Esophagus (tissue), 2 donors: ENCODE measurements around the gene NSMF. TPM values are rescaled to one million over a fixed set of nuclear protein-coding genes. Genes with fewer than 3 reads are reported as not detected.

Experiments
- H3K27ac ChIP-seq, 2 donors: one replicate each; pipeline ENCODE4 v1.5.1; 2013; ENCODE audit warnings: low read depth in 2 of 2, mild to moderate bottlenecking in 2 of 2, inconsistent platforms in 1 of 2, low read length in 1 of 2, moderate library complexity in 1 of 2
- H3K27me3 ChIP-seq, 2 donors: one replicate each; pipeline ENCODE4 v1.6.1; 2013; ENCODE audit warnings: low read length in 2 of 2, control low read depth in 1 of 2, mild to moderate bottlenecking in 1 of 2; ENCODE audit not compliant: insufficient read depth in 2 of 2, control insufficient read depth in 1 of 2
- H3K36me3 ChIP-seq, 2 donors: one replicate each; pipeline ENCODE4 v1.6.1; 2013; ENCODE audit warnings: low read length in 1 of 2; ENCODE audit not compliant: control insufficient read depth in 2 of 2, insufficient read depth in 2 of 2
- H3K4me1 ChIP-seq, 2 donors: one replicate each; pipeline ENCODE4 v1.6.1; 2013; ENCODE audit warnings: low read length in 1 of 2; ENCODE audit not compliant: control insufficient read depth in 2 of 2, insufficient read depth in 2 of 2
- H3K4me3 ChIP-seq, 2 donors: one replicate each; pipeline ENCODE4 v1.5.1; 2013; ENCODE audit warnings: low read length in 2 of 2, mild to moderate bottlenecking in 2 of 2, low read depth in 1 of 2, moderate library complexity in 1 of 2
- H3K9me3 ChIP-seq, 2 donors: one replicate each; pipeline ENCODE4 v1.6.1; 2013; ENCODE audit warnings: mild to moderate bottlenecking in 2 of 2, low read depth in 1 of 2, low read length in 1 of 2, moderate library complexity in 1 of 2; ENCODE audit not compliant: control insufficient read depth in 2 of 2, insufficient read depth in 1 of 2
- WGBS, 2 donors: extraction: QIAGEN DNeasy Blood & Tissue Kit; methylation state at CpG; one replicate each; pipeline ENCODE4 v1.1.7; 2013; 5-methylcytosine and 5-hydroxymethylcytosine counted together
- polyA plus RNA-seq, 2 donors: library from polyadenylated mRNA; stranded (reverse); fragments of 200-250 nt; gene quantifications; one replicate each; pipeline ENCODE4 v1.2.3, GENCODE V29; 2013
- donor health status: healthy with polysubstance abuse.
- donor health status: Bipolar disorder and iron deficiency.

NSMF gene
- polyA plus RNA-seq, 2 donors, result 20.7 to 26.1 TPM

DNA sequence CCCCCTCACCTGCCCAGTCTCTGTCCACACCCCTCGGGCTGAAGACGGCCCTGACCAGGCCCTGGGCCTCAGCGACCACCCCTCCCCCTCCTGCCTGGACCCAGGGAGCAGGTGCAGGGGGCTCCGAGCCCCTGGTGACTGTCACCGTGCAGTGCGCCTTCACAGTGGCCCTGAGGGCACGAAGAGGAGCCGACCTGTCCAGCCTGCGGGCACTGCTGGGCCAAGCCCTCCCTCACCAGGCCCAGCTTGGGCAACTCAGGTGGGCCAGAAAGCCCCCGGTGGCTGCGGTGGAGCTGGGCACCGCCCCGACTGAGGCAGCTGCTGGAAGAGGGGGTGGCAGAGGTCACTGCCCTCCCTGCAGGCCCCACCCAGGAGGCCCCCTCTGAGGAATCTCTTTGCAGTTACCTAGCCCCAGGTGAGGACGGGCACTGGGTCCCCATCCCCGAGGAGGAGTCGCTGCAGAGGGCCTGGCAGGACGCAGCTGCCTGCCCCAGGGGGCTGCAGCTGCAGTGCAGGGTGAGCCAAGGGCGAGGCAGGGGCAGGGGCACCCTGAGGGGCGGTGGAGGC lies 25.7 kb downstream of the NSMF start:
- Histone ChIP-seq H3K36me3 (no peaks in the 10 kb centered on the region), H3K4me3 (no peak overlapping the region), H3K27me3 (peaks cover 0 to 3% of the 10 kb centered on the region in 2 donors), H3K9me3 (no peaks in the 10 kb centered on the region), H3K4me1 (peaks cover 0 to 3% of the 10 kb centered on the region in 2 donors), H3K27ac (no peak overlapping the region)
- 72 to 83% methylated on average over 16 to 19 of the region's 19 CpGs for WGBS, 2 donors

DNA sequence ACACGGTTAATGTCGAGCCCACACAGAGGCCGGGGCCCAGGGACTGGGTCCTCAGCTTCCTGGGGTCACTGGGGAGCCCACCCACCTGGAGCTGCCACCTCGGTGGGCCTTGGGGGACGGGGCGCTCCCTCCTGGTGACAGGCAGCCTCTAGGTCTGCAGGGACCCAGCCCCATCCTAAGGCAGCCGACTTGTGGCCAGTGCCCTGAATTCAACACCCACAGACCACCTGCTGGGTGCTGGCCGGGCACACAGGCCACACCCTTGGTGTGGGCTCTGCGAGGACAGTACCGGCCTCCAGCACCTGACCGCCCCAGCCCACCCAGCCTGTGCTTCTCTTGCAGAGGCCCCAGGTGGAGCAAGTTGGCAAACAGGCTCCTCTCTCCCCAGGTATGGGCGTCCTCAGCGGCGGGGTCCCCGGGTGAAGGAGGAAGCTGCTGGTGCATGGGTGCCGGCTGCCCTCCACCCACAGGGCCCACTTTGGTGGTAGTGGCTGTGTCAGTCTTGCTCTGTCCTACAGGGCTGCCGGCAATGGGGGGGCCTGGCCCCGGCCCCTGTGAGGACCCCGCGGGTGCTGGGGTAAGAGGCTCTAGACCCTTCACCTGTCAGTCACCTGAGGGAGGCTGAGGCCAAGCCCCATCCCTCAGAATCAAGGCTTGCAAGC lies 26.3 kb downstream of the NSMF start:
- peaks cover 0 to 3% of the 10 kb centered on the region in 2 donors for H3K27me3 ChIP-seq
- H3K36me3 ChIP-seq, result peaks cover 0 to 3% of the 10 kb centered on the region in 2 donors
- H3K4me3 ChIP-seq, result no peak overlapping the region
- peaks cover 0 to 1% of the 10 kb centered on the region in 2 donors for H3K4me1 ChIP-seq
- no peak overlapping the region for H3K27ac ChIP-seq
- H3K9me3 ChIP-seq, result no peaks in the 10 kb centered on the region
- 88 to 90% methylated on average over 18 to 20 of the region's 20 CpGs for WGBS, 2 donors

DNA sequence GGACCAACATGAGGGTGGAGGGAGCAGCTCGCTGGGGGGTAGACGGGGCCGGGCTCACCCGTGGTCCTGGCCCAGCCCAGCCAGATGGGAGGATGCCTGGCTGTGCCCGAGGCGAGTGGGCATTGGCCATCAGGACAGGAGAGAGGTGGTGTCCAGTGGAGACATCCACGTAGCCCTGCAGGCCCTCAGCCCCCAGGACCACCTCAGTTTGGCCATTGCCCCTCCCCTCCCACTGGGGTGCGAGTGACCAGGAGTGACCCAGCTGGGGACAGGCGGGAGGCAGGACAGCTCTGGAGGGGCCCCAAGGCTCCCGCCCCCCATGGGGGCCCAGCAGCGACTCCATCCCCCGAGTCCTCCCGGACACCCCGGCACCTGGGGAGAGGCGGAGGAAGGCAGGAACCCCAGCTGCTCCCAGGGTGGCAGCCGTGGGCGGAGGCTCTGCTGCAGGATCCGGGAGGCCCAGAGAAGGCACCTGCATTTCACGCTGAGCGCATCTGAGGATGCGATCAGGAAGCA lies 27.7 kb downstream of the NSMF start:
- WGBS, 2 donors, result 81 to 85% methylated on average over 18 to 21 of the region's 21 CpGs
- Histone ChIP-seq H3K4me3 (no peak overlapping the region), H3K36me3 (peaks cover 0 to 3% of the 10 kb centered on the region in 2 donors), H3K4me1 (no peaks in the 10 kb centered on the region), H3K27me3 (no peaks in the 10 kb centered on the region), H3K27ac (no peak overlapping the region), H3K9me3 (no peaks in the 10 kb centered on the region)

DNA sequence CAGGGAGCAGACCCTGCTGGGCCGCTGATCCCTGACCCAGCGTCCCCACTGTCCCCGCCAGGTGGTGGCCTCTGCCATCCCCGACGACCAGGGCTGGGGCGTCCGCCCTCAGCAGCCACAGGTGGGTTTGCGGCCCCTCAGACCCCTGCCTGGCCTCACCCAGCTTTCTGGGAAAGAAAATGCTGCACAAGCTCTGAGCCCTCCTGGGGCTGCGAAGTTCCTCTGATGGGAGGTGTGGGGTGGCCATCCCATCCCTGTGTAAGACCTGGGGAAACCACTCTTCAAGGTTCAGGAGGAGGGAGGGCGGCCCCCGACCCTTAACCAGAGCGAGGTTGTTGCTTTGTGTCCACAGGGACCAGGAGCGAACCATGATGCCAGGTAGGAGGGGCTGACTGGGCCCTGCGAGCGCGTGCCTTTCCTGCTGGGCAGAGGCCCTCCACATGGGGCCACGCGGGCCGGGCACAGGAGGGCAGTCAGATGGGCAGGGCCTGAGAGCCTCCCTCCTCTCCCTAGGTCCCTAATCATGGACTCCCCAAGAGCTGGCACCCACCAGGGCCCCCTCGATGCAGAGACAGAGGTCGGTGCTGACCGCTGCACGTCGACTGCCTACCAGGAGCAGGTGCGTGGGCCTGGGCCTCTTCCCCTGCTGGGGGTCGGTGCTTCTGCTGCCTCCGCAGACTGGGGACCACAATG lies 28.3 kb downstream of the NSMF start:
- Histone ChIP-seq H3K4me3 (no peak overlapping the region), H3K27ac (no peak overlapping the region), H3K4me1 (no peaks in the 10 kb centered on the region), H3K27me3 (no peaks in the 10 kb centered on the region), H3K9me3 (no peaks in the 10 kb centered on the region), H3K36me3 (peaks cover 0 to 3% of the 10 kb centered on the region in 2 donors)
- WGBS, 2 donors, result 82% methylated on average over 27 of the region's 27 CpGs

DNA sequence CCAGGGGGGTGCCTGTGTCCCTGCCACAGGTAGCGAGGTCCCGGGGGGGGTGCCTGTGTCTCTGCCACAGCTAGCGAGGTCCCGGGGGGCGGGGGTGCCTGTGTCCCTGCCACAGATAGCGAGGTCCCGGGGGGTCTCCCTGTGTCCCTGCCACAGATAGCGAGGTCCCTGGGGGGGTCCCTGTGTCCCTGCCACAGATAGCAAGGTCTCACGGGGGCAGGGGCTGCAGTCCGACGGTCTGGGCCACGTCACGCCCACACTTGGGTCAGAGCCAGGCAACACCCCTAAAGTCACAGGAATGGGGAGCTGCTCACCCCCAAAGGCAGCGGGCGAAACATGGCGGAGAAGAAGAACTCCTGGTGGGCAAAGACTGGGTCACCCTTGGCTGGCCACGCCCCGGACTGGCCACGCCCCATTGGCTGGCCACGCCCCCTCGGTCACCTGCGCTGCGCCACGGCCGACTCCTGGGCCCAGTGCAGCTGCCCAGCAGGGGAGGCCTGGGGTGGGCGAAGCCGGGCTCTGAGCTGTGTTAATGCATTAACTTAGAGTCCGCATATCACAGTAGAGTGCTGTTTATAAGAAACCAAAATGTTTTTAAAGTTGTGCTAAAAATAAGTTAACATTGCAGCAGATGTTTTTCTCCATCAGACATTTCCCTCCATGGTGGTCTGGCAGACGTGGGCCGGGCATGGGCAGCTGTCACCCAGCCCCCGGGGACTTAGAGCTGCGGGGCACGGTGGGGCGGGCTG lies 29.0 kb downstream of the NSMF start:
- Histone ChIP-seq H3K4me1 (no peaks in the 10 kb centered on the region), H3K36me3 (peaks cover 0 to 3% of the 10 kb centered on the region in 2 donors), H3K27me3 (no peaks in the 10 kb centered on the region), H3K4me3 (no peak overlapping the region), H3K27ac (no peak overlapping the region), H3K9me3 (no peaks in the 10 kb centered on the region)
- WGBS, 2 donors, result 57% methylated on average over 28 to 34 of the region's 34 CpGs

DNA sequence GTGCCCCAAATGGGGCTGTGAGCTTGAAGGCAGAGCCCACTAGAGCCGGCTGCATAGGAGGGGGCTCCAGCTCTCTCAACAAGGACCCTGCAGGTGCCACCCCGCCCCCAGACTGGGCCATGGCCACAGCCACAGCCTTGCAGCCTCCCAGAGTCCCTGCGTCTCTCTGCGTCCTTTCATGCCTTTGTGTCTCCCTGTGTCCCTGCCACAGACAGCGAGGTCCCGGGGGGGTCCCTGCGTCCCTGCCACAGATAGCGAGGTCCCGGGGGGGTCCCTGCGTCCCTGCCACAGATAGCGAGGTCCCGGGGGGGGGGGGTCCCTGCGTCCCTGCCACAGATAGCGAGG lies 29.6 kb downstream of the NSMF start:
- Histone ChIP-seq H3K4me3 (no peak overlapping the region), H3K4me1 (peaks cover 0 to 5% of the 10 kb centered on the region in 2 donors), H3K36me3 (peaks cover 0 to 3% of the 10 kb centered on the region in 2 donors), H3K9me3 (no peaks in the 10 kb centered on the region), H3K27me3 (no peaks in the 10 kb centered on the region), H3K27ac (no peak overlapping the region)
- 84 to 85% methylated on average over 14 of the region's 14 CpGs for WGBS, 2 donors

DNA sequence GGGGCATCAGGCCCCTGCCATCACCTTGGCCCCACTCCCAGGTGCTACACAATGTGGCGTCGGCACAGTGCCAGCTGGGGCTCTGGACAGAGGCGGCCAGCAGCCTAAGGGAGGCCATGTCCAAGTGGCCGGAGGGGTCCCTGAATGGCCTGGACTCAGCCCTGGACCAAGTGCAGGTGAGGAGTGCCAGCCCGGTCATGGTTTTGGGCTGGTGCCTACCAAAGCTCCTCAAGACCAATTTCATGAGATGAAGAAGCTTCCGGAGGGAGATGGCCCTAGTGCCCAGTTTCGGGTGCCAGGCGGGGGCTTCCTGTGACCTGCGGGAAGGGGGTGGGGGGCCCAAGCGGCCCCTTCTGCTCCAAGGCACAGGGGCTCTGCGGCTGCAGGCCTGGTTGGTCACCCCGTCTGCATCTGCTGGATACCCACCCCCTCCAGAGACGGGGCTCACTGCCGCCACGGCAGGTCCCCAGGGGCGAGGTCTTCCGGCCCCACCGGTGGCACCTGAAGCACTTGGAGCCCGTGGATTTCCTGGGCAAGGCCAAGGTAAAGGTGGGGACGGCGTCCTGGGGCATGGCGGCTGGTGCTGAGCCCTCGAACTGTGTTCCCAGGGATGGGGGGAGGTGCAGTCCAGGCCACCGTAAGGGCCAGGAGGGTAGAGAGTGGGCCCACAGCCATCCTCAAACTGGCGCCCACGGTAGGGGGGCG lies 30.1 kb downstream of the NSMF start:
- Histone ChIP-seq H3K27ac (no peak overlapping the region), H3K4me1 (peaks cover 2 to 6% of the 10 kb centered on the region in 2 donors), H3K4me3 (no peak overlapping the region), H3K27me3 (no peaks in the 10 kb centered on the region), H3K36me3 (peaks cover 0 to 3% of the 10 kb centered on the region in 2 donors), H3K9me3 (no peaks in the 10 kb centered on the region)
- 78 to 80% methylated on average over 25 to 27 of the region's 27 CpGs for WGBS, 2 donors

DNA sequence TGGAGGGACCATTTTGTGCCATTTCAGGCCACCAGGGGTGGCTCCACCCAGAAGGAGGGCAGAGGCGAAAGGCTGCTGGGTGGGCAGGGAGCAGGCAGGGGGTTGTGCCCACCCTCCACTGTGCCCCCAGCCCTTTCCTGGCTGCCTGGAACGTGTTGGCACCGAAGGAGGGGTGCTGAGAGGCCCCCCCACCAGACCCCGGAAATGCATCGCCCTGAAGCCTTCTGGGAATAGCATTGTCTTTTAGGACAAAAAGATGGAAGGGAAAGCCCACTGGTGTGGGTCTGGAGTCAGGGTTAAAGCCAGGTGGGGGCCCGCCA lies 30.9 kb downstream of the NSMF start:
- Histone ChIP-seq H3K27ac (no peak overlapping the region), H3K4me1 (peaks cover 2 to 7% of the 10 kb centered on the region in 2 donors)

More for the DNA sequence above, 30.9 kb downstream of the NSMF start:
- Histone ChIP-seq H3K9me3 (no peaks in the 10 kb centered on the region), H3K4me3 (no peak overlapping the region), H3K36me3 (peaks cover 0 to 3% of the 10 kb centered on the region in 2 donors), H3K27me3 (no peaks in the 10 kb centered on the region)
- WGBS, 2 donors, result 71 to 73% methylated on average over 5 to 6 of the region's 6 CpGs
